ENCODE data around the gene ZNF280B.
A peak's percentile ranks its signal among the peaks of the same experiment; 100 is the strongest.
"Not testable (repeated sequence)": the region's sequence is repeated elsewhere in the genome, so short reads cannot be mapped to it uniquely, and the experiment has no call there.

The ZNF280B gene

DNA sequence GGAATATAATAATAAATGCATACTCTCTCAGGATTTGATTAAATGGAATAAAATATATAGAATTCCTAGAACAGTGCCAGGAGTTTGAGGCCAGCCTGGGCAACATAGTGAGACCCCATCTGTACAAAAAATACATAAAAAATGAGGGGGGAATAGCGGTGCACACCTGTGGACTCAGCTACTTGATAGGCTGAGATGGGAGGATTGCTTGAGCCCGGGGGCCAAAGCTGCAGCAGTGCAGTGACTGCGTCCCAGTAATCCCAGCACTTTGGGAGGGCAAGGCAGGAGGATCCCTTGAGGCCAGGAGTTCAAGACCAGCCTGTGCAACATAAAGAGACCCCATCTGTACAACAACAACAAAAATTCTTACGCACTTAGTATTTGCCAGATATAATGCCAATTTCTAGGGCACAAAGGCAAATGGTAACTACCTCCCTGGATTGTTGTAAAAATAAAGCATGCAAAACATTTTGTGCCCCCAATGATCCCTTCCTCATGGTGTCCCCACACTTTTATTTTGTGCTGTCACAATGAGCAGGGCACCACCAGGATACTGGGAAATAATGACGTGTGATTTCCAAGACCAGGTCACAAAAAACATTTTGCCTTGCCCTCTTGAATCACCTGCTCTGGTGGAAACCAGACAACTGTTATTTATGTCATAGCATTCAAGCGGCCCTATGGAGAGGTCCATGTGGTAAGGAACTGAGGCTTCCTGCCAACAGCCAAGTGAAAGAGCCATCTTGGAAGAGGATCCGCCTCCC is 29.9 kb upstream of the ZNF280B start:
- in situ Hi-C loops (cut with MboI; ENCODE audit: low pct_unique_long_range_greater_than_20kb, low sequenced_read_pairs) = no loop called here
- no peak for DNase-seq

- in situ Hi-C loops (cut with MboI; ENCODE audit: low pct_unique_long_range_greater_than_20kb, low sequenced_read_pairs) = no loop called here
- no peak for DNase-seq
Observed at GRCh38 chr22:22536916-22537315, 28.4 kb upstream of the ZNF280B start.

DNA sequence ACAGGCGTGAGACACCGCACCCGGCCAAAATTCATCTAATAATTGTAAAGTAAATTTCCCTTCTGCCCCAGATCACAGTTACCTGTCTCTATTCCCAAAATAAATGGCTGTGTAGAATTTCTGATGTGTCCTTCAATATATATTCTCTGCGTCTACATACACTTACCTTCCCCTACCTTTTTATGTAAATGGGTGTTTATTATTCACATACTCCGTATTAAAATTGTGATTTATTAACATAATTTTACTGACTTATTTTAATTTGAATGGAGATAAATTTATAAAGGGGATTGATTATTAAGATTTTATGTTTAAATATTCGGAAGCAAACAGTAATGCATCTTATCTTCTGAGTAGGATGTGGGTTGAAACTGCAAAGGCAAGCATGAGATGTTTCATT is 28.0 kb upstream of the ZNF280B start:
- in situ Hi-C loops (cut with MboI; ENCODE audit: low pct_unique_long_range_greater_than_20kb, low sequenced_read_pairs) = no loop called here
- no peak for DNase-seq

- no peak for DNase-seq
- in situ Hi-C loops (cut with MboI; ENCODE audit: low pct_unique_long_range_greater_than_20kb, low sequenced_read_pairs) = no loop called here
Observed at GRCh38 chr22:22535662-22536061, 27.1 kb upstream of the ZNF280B start.

- DNase-seq = no peak
- in situ Hi-C loops (cut with MboI; ENCODE audit: low pct_unique_long_range_greater_than_20kb, low sequenced_read_pairs) = no loop called here
Observed at GRCh38 chr22:22534604-22535415, 26.3 kb upstream of the ZNF280B start.

DNA sequence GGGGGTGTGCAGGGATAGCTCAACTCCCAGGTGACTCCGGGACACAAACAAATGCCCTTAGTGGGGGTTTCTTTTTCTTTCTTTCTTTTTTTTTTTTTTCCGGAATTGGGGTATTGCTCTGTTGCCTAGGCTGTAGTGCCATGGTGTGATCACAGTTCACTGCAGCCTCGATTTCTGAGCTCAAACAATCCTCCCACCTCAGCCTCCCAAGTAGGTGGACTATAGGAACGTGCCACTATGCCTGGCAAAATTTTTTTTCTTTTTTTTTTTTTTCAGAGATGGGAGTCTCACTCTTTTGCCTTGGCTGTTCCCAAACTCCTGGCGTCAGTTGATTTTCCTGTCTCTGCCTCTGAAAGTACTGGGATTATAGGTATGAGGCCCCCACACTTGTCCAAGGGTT is 25.3 kb upstream of the ZNF280B start:
- in situ Hi-C loops (cut with MboI; ENCODE audit: low pct_unique_long_range_greater_than_20kb, low sequenced_read_pairs) = no loop called here
- no peak for DNase-seq

GRCh38 chr22:22533417-22533816 is 24.9 kb upstream of the ZNF280B start:
- in situ Hi-C loops (cut with MboI; ENCODE audit: low pct_unique_long_range_greater_than_20kb, low sequenced_read_pairs) = no loop called here
- no peak for DNase-seq

GRCh38 chr22:22532547-22533071 is 24.1 kb upstream of the ZNF280B start:
- DNase-seq; in situ Hi-C loops (cut with MboI; ENCODE audit: low pct_unique_long_range_greater_than_20kb, low sequenced_read_pairs): not testable (repeated sequence)

DNA sequence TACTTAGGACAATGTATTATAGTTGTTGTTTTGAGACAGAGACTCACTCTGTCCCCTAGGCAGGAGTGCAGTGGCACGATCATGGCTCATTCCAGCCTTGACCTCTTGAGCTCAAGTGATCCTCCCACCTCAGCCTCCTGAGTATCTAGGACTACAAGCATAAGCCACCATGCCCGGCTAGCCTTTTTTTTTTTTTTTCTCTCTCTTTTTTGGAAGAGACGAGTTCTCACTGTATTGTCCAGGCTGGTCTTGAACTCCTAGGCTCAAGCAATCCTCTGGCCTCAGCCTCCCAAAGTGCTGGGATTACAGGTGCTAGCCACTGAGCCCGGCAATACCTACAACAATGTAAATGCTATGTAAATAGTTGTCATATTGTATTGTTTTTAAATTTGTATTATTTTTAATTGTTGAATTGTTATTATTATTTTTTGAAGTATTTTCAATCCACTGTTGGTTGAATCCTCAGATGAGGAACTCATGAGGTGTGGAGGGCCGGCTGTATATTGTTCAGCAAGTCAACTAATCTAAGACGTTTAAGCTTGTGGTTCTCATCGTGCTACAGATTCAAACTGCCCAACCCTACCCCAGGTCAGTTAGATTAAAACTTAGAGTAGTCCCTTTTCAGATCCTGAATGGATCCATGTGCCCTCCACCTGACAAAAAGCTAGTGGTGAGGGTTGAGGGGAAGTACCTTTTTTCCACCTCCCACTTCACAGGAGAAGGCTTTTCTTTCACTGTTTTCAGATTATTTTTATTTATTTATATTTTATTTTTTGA is 23.4 kb upstream of the ZNF280B start:
- DNase-seq = no peak
- in situ Hi-C loops (cut with MboI; ENCODE audit: low pct_unique_long_range_greater_than_20kb, low sequenced_read_pairs) = no loop called here

DNA sequence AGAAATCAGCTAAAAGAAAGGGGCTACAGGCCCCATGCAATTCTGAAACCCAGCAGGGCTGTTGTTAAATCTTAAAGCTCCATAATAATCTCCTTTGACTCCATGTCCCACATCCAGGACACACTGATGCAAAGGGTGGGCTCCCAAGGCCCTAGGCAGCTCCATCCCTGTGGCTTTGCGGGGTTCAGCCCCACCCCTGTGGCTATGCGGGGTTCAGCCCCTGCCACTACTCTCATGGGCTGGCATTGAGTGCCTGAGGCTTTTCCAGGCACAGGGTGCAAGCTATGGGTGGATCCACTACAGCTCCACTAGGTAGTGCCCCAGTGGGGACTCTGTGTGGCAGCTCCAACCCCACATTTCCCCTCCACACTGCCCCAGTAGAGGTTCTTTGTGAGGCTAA is 20.2 kb upstream of the ZNF280B start:
- DNase-seq = no peak
- in situ Hi-C loops (cut with MboI; ENCODE audit: low pct_unique_long_range_greater_than_20kb, low sequenced_read_pairs) = no loop called here

DNA sequence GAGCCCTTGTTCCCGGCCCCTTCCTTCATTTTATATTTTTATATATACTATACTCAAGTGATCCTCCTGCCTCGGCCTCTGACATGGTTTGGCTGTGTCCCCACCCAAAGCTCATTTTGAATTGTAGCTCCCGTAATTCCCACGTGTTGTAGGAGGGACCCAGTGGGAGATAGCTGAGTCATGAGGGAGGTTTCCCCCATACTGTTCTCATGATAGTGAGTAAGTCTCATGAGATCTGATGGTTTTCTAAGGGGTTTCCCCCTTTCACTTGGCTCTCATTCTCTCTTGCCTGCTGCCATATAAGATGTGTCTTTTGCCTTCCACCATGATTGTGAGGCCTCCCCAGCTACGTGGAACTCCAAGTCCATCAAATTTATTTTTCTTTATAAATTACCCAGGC is 18.8 kb upstream of the ZNF280B start:
- no peak for DNase-seq
- in situ Hi-C loops (cut with MboI; ENCODE audit: low pct_unique_long_range_greater_than_20kb, low sequenced_read_pairs) = no loop called here

GRCh38 chr22:22526125-22526912 is 17.8 kb upstream of the ZNF280B start:
- DNase-seq = no peak
- in situ Hi-C loops (cut with MboI; ENCODE audit: low pct_unique_long_range_greater_than_20kb, low sequenced_read_pairs) = no loop called here

DNA sequence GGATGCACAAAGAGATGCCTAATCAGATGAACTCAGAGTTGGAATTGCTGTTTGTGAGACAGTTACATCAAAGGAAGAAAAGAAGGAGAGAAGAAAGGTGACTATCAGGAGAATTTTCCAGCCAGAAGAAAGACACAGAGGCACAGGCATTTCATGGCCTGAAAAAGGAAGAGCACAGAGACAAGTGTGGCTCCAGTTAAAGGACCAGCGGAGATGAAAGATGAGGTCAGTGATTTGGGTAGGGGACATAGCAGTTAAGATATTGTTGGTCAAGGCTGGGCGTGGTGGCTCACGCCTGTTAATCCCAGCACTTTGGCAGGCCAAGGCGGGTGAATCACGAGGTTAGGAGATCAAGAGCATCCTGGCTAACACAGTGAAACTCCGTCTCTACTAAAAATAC is 15.0 kb upstream of the ZNF280B start:
- in situ Hi-C loops (cut with MboI; ENCODE audit: low pct_unique_long_range_greater_than_20kb, low sequenced_read_pairs) = no loop called here
- no peak for DNase-seq

- in situ Hi-C loops (cut with MboI; ENCODE audit: low pct_unique_long_range_greater_than_20kb, low sequenced_read_pairs) = no loop called here
- DNase-seq = no peak
Observed at GRCh38 chr22:22521631-22522030, 13.1 kb upstream of the ZNF280B start.

GRCh38 chr22:22520667-22521602 is 12.4 kb upstream of the ZNF280B start:
- in situ Hi-C loops (cut with MboI; ENCODE audit: low pct_unique_long_range_greater_than_20kb, low sequenced_read_pairs) = no loop called here
- DNase-seq = peak; percentile 4

DNA sequence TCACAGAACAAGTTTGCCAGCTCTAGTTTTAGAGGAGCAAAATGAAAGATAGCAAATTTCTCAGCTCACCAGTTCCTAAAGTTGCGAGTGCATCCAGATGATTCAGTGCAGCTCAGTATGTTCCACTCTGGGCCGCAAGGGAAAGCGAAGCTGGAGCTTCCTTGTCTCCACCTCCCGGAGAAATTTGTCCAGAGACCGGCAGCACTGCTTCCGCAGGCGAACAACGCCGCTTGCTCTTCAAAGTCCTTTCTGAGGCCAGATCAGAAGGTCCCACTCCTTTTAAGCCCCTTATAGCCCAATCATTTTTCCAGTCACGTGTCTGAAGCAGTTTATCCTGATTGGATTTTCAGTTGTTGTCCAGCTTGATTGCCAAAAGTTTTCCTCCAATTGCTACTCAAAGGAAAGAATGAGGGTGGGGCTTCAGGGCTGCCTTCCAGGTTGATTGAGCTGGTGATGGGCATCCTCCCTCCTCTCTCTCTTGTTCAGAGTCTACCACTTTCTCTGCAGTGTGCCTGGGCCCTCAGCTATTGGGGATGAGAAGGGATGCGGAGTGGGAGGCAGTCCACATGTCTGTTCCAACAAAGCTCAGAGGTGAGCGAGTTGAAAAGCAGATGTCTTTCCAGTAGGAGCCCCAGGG is 11.6 kb upstream of the ZNF280B start, which contains the start of gene ZNF280A:
TSS of gene ZNF280A (minus strand) at position 251 of the 637 bp plus-strand sequence. CDS start 4,640 bp downstream, outside the sequence.
- DNase-seq = no peak
- in situ Hi-C loops (cut with MboI; ENCODE audit: low pct_unique_long_range_greater_than_20kb, low sequenced_read_pairs) = no loop called here

DNA sequence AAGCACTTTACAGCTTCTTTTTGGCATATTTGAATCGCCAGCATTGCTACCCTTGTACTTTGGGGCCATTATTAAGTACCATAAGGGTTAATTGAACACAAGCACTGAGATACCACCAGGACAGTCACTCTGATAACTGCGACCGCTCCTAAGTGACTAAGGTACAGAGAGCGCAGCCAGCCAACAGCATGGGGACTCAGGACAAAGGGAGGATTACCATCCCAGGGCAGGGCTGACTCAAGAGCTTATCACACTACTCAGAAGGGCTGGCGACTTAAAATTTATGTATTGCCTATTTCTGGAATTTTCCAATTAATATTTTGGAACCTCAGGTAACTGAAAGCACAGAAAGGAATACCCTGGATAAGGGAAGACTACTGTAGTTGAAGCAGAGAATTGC is 11.0 kb upstream of the ZNF280B start:
- in situ Hi-C loops (cut with MboI; ENCODE audit: low pct_unique_long_range_greater_than_20kb, low sequenced_read_pairs) = no loop called here
- no peak for DNase-seq
